Stimulated activated memory B cell treated with anti-CD40 and anti-IgM and Interleukin-4, amounts not matched to agents 10 μg/mL and 1 μg/mL and 100 μg/mL, for 72 hours (primary cell): ENCODE measurements around the gene CAPN15.
"Not testable (repeated sequence)": the region's sequence is repeated elsewhere in the genome, so short reads cannot be mapped to it uniquely, and the experiment has no call there.

Experiments
- ATAC-seq: fragments of 150-1000 bp; cut with Tn5 transposase; 2 replicates; pipeline ENCODE4 v1.10.0; 2021
- H3K27ac Mint-ChIP-seq: one replicate; pipeline ENCODE4 v1.8.0; 2022; ENCODE audit warnings: mild to moderate bottlenecking, mixed read lengths
- H3K27me3 Mint-ChIP-seq: one replicate; pipeline ENCODE4 v1.8.0; 2022; ENCODE audit warnings: mixed read lengths
- H3K36me3 Mint-ChIP-seq: one replicate; pipeline ENCODE4 v1.8.0; 2022; ENCODE audit warnings: mixed read lengths
- H3K4me1 Mint-ChIP-seq: one replicate; pipeline ENCODE4 v1.8.0; 2022; ENCODE audit warnings: mixed read lengths
- H3K4me3 Mint-ChIP-seq: one replicate; pipeline ENCODE4 v1.8.0; 2022; ENCODE audit warnings: mild to moderate bottlenecking, moderate library complexity, mixed read lengths
- H3K9me3 Mint-ChIP-seq: one replicate; pipeline ENCODE4 v1.8.0; 2022; ENCODE audit warnings: mixed read lengths

The CAPN15 gene

DNA sequence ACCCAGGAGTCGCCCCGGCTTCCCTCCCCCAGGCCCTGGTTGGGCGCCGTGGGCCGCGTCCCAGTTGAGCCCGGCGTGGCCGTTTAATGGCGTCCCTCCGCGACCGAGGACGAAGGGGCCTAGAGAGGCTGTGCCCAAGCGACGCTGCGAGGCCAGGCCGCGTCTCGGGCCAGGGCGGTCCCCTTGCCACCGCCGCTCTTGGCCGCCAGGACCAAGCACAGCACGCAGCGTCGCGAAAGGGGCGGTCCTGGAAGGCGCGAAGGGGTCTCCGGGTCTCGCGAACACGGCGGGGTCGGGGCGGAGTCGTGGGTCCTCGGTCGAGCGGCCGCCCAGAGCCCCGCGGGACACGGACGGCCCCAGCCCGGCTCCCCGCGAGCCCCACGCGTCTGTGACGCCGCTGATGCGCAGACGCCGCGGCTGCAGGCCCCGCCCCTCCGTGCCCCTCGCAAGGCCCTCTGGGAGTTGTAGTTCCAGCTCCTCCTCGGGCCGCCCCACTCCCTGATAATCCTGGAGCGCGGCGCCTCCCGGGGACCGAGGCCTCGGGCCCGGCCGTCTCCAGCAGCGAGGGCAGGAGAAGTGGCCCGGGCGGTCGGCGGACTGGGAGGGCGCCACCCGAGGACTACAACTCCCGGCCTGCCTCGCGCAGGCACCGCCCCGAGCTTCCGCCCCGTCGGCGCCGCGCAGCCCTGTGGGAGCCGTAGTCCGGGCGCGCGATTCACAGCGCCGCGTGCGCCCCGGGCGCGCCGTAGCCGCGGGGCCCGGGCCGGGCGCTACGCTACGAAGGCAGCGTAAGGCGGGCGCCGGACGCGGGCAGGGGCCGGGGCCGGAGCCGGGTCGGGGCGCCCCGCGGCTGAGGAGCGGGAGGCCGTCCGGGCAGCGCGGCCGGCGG lies at the start of gene CAPN15:
CAPN15 (plus strand) TSS at position 698 of the 889 bp plus-strand sequence. CDS start 19,127 bp downstream, outside the sequence.
- H3K36me3 Mint-ChIP-seq = peaks cover 5% of the 10 kb centered on the region
- peaks cover 61% of the 10 kb centered on the region for H3K4me1 Mint-ChIP-seq
- peak; percentile 90 for ATAC-seq
- H3K27ac Mint-ChIP-seq = peak within 1 kb of the TSS; percentile 95
- no peaks in the 10 kb centered on the region for H3K27me3 Mint-ChIP-seq
- peak within 1 kb of the TSS; percentile 88 for H3K4me3 Mint-ChIP-seq
- no peaks in the 10 kb centered on the region for H3K9me3 Mint-ChIP-seq

DNA sequence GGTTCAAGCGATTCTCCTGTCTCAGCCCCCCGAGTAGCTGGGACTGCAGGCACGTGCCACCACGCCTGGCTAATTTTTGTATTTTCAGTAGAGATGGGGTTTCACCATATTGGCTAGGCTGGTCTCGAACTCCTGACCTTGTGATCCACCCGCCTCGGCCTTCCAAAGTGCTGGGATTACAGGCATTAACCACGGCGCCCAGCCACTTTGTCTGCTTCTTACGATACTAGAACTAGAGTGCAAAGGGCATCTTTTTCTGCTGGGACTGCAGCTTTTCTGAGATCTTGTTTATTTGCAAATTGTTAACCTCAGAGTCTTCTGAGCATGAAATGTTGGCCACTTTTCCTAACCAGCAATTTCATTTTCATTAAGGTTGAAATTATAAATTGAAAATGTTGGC lies 49.2 kb upstream of the CAPN15 start:
- H3K27ac Mint-ChIP-seq, H3K4me1 Mint-ChIP-seq, H3K27me3 Mint-ChIP-seq, H3K4me3 Mint-ChIP-seq, ATAC-seq, H3K9me3 Mint-ChIP-seq: not testable (repeated sequence)
- H3K36me3 Mint-ChIP-seq = peaks cover 32% of the 10 kb centered on the region

DNA sequence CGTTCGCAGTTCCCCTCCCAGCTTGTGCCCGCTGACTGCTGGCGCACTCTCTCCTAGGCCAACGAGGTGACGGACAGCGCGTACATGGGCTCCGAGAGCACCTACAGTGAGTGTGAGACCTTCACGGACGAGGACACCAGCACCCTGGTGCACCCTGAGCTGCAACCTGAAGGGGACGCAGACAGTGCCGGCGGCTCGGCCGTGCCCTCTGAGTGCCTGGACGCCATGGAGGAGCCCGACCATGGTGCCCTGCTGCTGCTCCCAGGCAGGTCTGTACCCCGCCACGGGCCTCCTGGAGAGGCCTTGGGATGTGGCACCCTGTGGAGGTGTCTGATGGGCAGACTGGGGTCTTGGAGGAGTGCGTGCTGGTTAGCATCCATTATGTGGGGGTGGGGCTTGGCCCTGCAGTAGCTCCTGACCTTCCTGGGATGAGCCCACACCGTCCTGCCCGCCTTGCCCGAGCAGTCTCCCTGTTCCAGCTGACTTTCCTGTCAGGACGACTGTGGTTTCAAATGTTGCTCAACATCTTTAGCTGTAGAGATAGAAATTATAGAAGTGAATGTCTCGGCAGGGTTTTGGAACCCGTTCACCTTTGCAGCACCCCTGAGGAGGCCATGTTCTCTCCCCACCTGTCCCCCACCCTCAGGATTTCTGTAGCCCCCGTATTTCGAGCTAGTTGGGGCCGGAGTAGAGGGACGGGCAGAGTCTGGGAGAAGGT lies 44.9 kb upstream of the CAPN15 start:
- H3K36me3 Mint-ChIP-seq = peaks cover 30% of the 10 kb centered on the region
- no peaks in the 10 kb centered on the region for H3K4me1 Mint-ChIP-seq
- ATAC-seq = no peak
- no peak overlapping the region for H3K27ac Mint-ChIP-seq
- no peak overlapping the region for H3K4me3 Mint-ChIP-seq
- no peaks in the 10 kb centered on the region for H3K27me3 Mint-ChIP-seq
- H3K9me3 Mint-ChIP-seq = no peaks in the 10 kb centered on the region

DNA sequence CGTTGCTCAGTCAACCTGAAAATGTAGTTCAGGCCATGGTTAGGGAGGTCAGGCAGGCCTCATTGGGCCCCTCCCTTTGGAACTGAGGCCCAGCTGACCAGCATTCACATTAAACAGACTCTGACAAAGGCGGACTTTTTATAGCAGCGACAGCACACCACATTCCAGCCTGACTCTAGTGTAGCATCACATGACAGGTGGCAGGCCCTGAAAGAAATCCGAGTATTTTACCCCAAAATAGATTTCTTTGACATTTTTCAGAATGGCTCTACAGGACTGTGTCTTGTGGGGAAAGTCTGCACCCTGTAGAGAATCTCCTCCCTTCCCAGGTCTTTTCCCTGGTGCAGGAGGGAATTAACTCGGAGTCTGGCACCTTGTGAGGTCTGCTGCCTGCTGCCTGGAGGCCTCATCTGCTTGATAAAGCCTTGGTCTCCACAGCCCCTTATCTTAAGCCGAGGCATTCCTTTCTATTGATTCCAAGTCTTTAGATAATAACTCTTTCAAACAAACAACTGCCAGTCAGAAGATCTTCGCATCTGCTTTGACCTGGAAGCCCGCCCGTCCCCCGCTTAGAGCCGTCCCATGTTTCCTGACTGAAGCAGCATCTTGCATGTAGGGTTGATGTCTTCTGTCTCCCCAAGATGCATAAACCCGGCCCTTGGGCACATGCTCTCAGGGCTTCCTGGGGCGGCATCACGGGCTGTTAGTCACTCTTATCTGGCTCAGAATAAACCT lies 44.0 kb upstream of the CAPN15 start:
- H3K27me3 Mint-ChIP-seq = no peaks in the 10 kb centered on the region
- no peak overlapping the region for H3K27ac Mint-ChIP-seq
- no peak for ATAC-seq
- H3K4me1 Mint-ChIP-seq = no peaks in the 10 kb centered on the region
- no peak overlapping the region for H3K4me3 Mint-ChIP-seq
- H3K36me3 Mint-ChIP-seq = peaks cover 35% of the 10 kb centered on the region
- no peaks in the 10 kb centered on the region for H3K9me3 Mint-ChIP-seq

DNA sequence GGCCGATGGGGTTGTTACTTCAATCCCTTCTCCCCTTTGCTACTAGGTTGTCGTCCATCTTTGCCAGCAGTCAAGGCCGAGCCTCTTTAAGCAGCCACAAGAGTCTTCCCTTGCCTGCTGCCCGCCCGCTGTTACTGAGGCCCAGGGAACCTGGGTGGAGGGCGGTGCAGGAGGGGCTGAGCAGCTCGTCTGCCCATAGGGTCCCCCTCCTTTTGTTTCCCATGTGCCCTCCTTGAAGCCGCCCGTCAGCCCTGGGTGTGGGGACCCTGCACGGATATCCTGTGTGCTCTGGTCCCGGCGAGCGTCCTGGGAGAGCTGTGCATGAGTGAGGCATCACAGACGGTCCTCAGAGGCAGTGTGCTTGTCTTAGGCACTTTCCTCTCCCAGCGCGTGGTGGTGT lies 37.9 kb upstream of the CAPN15 start:
- H3K36me3 Mint-ChIP-seq = peaks cover 40% of the 10 kb centered on the region
- no peak for ATAC-seq
- no peaks in the 10 kb centered on the region for H3K9me3 Mint-ChIP-seq
- H3K27me3 Mint-ChIP-seq = no peaks in the 10 kb centered on the region
- H3K4me3 Mint-ChIP-seq = no peak overlapping the region
- no peak overlapping the region for H3K27ac Mint-ChIP-seq
- no peaks in the 10 kb centered on the region for H3K4me1 Mint-ChIP-seq

DNA sequence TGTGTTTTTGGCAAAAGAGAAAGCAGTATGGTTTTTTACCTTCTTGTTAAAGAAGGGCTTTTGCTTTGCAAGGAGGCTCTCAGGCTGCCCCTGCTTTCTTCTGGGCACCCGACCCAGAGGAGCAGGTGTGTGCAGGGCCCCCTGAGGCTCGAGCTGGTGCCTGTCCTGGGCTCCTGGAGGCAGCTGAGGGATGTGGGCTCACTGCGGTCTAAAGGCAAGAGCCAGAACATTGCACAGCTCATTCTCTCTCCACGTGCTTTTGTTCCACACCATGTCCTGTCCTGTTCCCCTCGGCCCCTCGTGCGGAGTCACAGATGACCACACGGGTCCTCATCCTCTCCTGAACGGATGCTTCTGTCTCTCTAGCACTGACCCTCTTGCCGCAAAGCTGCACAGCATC lies 36.7 kb upstream of the CAPN15 start:
- ATAC-seq = no peak
- Mint-ChIP-seq H3K27me3 (no peaks in the 10 kb centered on the region), H3K4me3 (no peak overlapping the region), H3K9me3 (no peaks in the 10 kb centered on the region), H3K27ac (no peak overlapping the region), H3K36me3 (peaks cover 40% of the 10 kb centered on the region), H3K4me1 (no peaks in the 10 kb centered on the region)

DNA sequence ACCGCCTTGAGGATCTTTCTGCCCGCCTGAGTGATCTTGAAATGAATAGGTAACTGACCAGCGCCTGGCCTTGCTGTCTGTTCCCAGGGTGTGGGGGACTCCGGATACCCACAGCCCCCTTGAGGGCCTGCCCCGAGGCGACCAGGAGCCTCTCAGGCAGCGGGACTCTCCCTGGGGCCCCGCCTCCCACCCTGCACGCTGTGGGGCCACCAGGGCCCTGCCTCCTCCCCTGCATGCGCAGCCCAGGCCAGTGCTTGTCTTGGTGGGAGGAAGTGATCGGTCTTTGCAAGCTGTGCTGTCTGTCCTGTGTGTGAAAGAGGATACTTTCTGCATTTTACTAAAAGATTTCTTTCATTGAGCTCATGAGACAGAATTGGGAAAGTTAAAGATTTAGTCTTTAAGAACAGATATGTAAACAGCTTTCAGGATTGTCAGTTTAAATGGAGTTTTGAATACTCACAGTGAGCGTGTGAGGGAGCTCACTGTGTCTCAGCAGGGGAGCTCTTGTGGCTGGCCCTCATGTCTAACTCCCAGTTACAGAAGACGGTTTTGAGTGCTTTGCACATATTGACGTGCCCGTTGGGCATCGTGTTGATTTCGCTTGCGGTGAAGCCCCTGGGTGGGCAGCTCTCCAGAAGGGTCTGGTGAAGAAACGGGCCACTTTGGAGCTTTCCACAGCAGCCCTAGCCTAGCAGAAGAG lies 36.1 kb upstream of the CAPN15 start:
- ATAC-seq = peak; percentile 36
- Mint-ChIP-seq H3K9me3 (no peaks in the 10 kb centered on the region), H3K27me3 (no peaks in the 10 kb centered on the region), H3K36me3 (peaks cover 40% of the 10 kb centered on the region), H3K27ac (no peak overlapping the region), H3K4me1 (no peaks in the 10 kb centered on the region), H3K4me3 (no peak overlapping the region)

DNA sequence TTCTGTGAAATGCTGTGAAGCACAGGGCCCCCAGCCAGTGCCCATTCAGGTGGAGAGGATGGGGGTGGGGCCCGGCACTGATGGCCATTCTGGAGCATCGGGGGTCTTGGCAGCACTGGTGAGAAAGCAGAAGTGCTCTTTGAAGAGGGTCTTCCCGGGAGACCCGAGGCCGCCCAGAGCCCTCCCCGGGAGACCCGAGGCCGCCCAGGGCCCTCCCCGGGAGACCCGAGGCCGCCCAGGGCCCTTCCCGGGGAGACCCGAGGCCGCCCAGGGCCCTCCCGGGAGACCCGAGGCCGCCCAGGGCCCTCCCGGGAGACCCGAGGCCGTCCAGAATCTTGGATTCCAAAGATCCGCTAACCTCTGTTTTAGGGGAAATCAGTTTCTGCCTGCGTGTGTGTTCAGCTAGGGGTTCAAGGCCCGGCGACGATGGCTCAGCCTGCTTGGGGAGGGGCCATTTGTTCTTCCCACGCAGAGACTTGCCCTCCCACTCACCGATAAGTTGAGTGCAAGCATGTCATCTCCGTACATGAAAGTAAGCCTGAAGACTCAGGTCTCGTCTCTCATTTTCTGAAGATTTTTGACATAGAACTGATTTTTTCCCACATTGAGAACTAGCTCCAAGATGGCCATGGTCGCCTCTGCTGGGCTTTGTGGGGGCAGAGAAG lies 35.2 kb upstream of the CAPN15 start:
- Mint-ChIP-seq H3K27ac (no peak overlapping the region), H3K27me3 (no peaks in the 10 kb centered on the region), H3K9me3 (no peaks in the 10 kb centered on the region), H3K4me1 (no peaks in the 10 kb centered on the region), H3K4me3 (no peak overlapping the region), H3K36me3 (peaks cover 41% of the 10 kb centered on the region)
- ATAC-seq = no peak

DNA sequence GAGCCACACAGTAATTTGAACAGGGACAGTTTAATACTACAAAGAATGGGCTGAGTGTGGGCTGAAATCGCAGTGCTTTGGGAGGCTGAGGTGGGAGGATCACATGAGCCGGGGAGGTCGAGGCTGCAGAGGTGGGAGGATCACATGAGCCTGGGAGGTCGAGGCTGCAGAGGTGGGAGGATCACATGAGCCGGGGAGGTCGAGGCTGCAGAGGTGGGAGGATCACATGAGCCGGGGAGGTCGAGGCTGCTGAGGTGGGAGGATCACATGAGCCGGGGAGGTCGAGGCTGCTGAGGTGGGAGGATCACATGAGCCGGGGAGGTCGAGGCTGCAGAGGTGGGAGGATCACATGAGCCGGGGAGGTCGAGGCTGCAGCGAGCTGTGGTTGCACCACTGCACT lies 32.8 kb upstream of the CAPN15 start:
- H3K9me3 Mint-ChIP-seq, H3K4me3 Mint-ChIP-seq: not testable (repeated sequence)
- H3K36me3 Mint-ChIP-seq = peaks cover 26% of the 10 kb centered on the region

DNA sequence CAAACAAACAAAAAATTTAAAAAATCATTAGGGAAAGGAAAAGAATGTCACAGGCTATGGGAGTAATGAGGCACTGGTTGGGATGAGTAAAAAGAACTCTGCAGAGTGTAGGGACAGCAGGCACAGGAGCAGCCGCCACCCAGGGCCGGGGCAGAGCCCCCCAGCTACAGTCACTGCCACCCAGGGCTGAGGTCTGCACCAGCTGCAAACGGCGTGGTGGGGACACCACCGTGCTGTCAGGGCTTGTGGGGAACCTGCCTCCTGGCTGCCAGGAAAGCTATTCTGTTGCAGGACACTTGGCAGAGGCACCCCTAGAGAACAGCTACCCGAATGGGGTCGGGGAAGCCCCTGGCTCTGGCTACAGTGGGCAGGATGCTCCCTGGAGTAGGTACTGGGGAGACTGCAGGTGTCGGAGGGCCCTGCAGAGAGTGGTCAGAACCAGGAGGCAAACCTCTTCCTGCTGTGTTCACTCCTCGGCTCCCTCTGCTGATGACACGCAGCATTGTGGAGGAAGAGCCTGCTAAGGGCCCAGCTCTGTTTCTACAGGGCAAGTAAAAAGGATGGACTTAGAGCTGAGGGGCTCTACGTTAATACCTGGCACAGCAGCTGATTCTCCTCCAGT lies 32.3 kb upstream of the CAPN15 start:
- ATAC-seq = peak; percentile 37
- Mint-ChIP-seq H3K9me3 (no peaks in the 10 kb centered on the region), H3K4me1 (no peaks in the 10 kb centered on the region), H3K27ac (no peak overlapping the region), H3K4me3 (no peak overlapping the region), H3K27me3 (no peaks in the 10 kb centered on the region), H3K36me3 (peaks cover 20% of the 10 kb centered on the region)

More for the DNA sequence above, 32.8 kb upstream of the CAPN15 start:
- ATAC-seq, H3K27me3 Mint-ChIP-seq, H3K4me1 Mint-ChIP-seq, H3K27ac Mint-ChIP-seq: not testable (repeated sequence)

DNA sequence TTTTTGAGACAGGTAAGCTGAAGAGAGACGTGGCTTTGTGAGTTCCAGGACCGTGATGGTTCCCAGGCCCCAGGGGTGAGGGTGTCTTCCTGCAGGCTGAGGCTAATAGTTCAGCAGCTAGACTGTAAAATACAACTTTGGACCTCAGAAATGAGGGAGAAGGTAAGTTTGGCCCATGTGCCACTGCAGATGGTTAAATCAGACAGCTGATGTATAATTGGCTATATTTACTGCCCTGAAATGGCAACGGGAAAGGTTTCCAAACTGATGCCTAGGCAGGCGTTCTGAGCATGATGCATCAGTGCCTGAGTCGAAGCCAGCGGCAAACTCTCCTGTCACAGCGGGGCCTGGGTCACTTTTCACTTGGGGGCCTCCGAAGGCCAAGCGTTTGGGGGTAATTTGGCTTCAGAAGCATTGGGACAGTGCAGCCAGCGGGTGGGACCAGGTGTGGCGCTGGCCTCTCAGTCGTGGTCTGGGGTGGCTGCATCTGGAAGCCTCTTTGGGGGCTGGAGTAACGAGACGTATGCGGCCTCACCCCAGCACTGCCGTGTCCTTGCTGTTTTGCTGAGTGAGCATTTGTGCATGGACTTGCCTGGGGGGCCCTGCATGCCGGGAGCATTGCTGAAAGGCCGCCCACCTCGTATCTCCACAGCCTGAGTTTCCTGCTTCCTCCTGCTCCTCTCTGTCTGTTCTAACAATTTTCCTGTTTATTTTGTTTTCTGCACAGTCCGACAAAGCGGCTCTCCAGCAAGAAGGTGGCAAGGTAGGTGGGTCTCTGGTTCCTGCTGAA lies 31.2 kb upstream of the CAPN15 start:
- Mint-ChIP-seq H3K4me1 (no peaks in the 10 kb centered on the region), H3K36me3 (peaks cover 13% of the 10 kb centered on the region), H3K27me3 (no peaks in the 10 kb centered on the region), H3K9me3 (no peaks in the 10 kb centered on the region), H3K27ac (no peak overlapping the region), H3K4me3 (no peak overlapping the region)
- no peak for ATAC-seq

DNA sequence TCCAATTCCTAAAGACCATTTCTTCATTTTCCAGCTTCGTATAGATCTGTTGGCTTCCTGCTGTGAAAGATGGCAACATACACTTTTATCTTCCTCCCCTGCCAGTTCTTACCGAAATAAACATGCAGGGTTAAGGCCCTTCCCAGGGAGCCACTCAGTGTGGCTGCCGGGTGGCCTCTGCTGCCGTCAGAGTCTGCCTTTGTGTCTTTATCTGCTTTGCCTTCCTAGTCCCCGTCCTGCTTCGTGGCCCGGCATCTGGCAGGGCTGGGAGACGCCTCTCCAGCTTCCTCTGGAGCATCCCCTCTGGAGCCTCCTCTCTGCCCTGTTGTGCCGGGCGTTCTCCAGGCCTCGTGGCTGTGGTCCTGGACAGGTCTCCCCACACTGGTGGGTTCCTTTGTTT lies 30.3 kb upstream of the CAPN15 start:
- H3K4me3 Mint-ChIP-seq = no peak overlapping the region
- no peaks in the 10 kb centered on the region for H3K27me3 Mint-ChIP-seq
- no peaks in the 10 kb centered on the region for H3K9me3 Mint-ChIP-seq
- H3K36me3 Mint-ChIP-seq = peaks cover 9% of the 10 kb centered on the region
- H3K27ac Mint-ChIP-seq = no peak overlapping the region
- H3K4me1 Mint-ChIP-seq = no peaks in the 10 kb centered on the region
- no peak for ATAC-seq

DNA sequence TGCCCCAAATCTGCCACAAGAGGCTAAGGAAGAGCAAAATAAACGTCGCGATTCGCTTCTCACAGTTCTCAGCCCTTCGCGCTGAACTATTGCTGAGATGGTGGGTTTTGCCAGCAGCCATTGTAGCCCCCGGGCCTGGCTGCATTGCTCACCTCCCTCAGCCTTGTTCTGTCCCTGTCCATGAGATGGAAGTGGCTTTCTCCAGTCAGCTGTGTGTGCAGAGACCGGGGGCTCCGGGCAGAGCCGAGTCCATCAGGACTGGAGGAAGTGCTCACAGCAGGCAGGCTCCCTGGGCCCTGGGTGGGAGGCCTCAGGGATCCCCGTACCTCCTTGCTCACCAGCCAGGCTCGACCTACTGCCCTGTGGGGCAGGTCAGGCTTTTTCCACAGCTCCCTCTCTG lies 27.6 kb upstream of the CAPN15 start:
- no peak overlapping the region for H3K27ac Mint-ChIP-seq
- H3K4me1 Mint-ChIP-seq = no peaks in the 10 kb centered on the region
- H3K9me3 Mint-ChIP-seq = no peaks in the 10 kb centered on the region
- no peaks in the 10 kb centered on the region for H3K27me3 Mint-ChIP-seq
- peak; percentile 25 for ATAC-seq
- H3K36me3 Mint-ChIP-seq = peaks cover 9% of the 10 kb centered on the region
- no peak overlapping the region for H3K4me3 Mint-ChIP-seq
